ENCODE measurements around the gene RPL36. TPM values are rescaled to one million over a fixed set of nuclear protein-coding genes. Genes with fewer than 3 reads are reported as not detected.

Gene RPL36
- total and polyA plus RNA-seq, 4 donors: 162 to 1,048 (median 686) TPM

- Histone ChIP-seq H3K4me3 (ENCODE audit: low read depth, low read length) (no peak overlapping the region), H3K27me3 (ENCODE audit: control insufficient read depth, insufficient read depth, low read length) (no peaks in the 10 kb centered on the region), H3K36me3 (ENCODE audit: control insufficient read depth, insufficient read depth, low read length) (peaks cover 77% of the 10 kb centered on the region), H3K9me3 (ENCODE audit: control insufficient read depth, insufficient read depth, low read length) (no peaks in the 10 kb centered on the region), H3K4me1 (ENCODE audit: control insufficient read depth, insufficient read depth, low read length) (no peaks in the 10 kb centered on the region), H3K27ac (ENCODE audit: low read depth, low read length) (no peak overlapping the region)
- WGBS (ENCODE audit: insufficient coverage): 83% methylated on average over 8 of the region's 10 CpGs
- DNase-seq (ENCODE audit: low read depth in 4 of 6, low spot score in 6 of 6): no peak
Observed at GRCh38 chr19:5652261-5652660, 37.8 kb upstream of the RPL36 start.

DNA sequence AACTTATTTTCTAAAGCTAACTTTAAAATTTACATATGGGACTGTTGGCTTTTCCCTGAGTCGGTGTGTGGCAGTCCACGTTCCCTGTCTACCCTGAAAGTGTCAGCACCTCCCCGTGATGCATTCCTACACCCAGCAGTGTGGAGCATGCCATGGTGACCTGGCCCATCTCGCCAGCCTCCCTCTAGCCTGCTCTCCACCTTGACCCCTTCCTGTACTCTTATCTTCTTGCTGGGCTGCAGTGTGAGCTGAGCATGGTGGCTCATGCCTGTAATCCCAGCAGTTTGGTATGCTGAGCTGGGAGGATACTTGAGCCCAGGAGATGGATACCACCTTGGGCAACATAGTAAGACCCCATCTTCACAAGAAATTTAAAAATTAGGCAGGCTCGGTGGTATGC is 35.2 kb upstream of the RPL36 start:
- Histone ChIP-seq H3K4me3 (ENCODE audit: low read depth, low read length) (no peak overlapping the region), H3K36me3 (ENCODE audit: control insufficient read depth, insufficient read depth, low read length) (peaks cover 95% of the 10 kb centered on the region), H3K27me3 (ENCODE audit: control insufficient read depth, insufficient read depth, low read length) (no peaks in the 10 kb centered on the region), H3K27ac (ENCODE audit: low read depth, low read length) (no peak overlapping the region), H3K4me1 (ENCODE audit: control insufficient read depth, insufficient read depth, low read length) (no peaks in the 10 kb centered on the region), H3K9me3 (ENCODE audit: control insufficient read depth, insufficient read depth, low read length) (no peaks in the 10 kb centered on the region)
- no peak for DNase-seq (ENCODE audit: low read depth in 4 of 6, low spot score in 6 of 6)
- 95% methylated on average over 3 of the region's 5 CpGs for WGBS (ENCODE audit: insufficient coverage)

- H3K27me3 ChIP-seq (ENCODE audit: control insufficient read depth, insufficient read depth, low read length): no peaks in the 10 kb centered on the region
- no peak overlapping the region for H3K4me3 ChIP-seq (ENCODE audit: low read depth, low read length)
- no peak overlapping the region for H3K27ac ChIP-seq (ENCODE audit: low read depth, low read length)
- H3K36me3 ChIP-seq (ENCODE audit: control insufficient read depth, insufficient read depth, low read length): peaks cover 95% of the 10 kb centered on the region
- WGBS (ENCODE audit: insufficient coverage): 100% methylated on average over 1 of the region's 5 CpGs
- H3K4me1 ChIP-seq (ENCODE audit: control insufficient read depth, insufficient read depth, low read length): no peaks in the 10 kb centered on the region
- no peaks in the 10 kb centered on the region for H3K9me3 ChIP-seq (ENCODE audit: control insufficient read depth, insufficient read depth, low read length)
- no peak for DNase-seq (ENCODE audit: low read depth in 4 of 6, low spot score in 6 of 6)
Observed at GRCh38 chr19:5655412-5655811, 34.7 kb upstream of the RPL36 start.

- Histone ChIP-seq H3K9me3 (ENCODE audit: control insufficient read depth, insufficient read depth, low read length) (no peaks in the 10 kb centered on the region), H3K27me3 (ENCODE audit: control insufficient read depth, insufficient read depth, low read length) (no peaks in the 10 kb centered on the region), H3K4me3 (ENCODE audit: low read depth, low read length) (no peak overlapping the region), H3K4me1 (ENCODE audit: control insufficient read depth, insufficient read depth, low read length) (no peaks in the 10 kb centered on the region), H3K27ac (ENCODE audit: low read depth, low read length) (no peak overlapping the region), H3K36me3 (ENCODE audit: control insufficient read depth, insufficient read depth, low read length) (peaks cover 98% of the 10 kb centered on the region)
- 98% methylated on average over 42 of the region's 42 CpGs for WGBS (ENCODE audit: insufficient coverage)
- no peak for DNase-seq (ENCODE audit: low read depth in 4 of 6, low spot score in 6 of 6)
Observed at GRCh38 chr19:5661483-5661882, 28.6 kb upstream of the RPL36 start.

DNA sequence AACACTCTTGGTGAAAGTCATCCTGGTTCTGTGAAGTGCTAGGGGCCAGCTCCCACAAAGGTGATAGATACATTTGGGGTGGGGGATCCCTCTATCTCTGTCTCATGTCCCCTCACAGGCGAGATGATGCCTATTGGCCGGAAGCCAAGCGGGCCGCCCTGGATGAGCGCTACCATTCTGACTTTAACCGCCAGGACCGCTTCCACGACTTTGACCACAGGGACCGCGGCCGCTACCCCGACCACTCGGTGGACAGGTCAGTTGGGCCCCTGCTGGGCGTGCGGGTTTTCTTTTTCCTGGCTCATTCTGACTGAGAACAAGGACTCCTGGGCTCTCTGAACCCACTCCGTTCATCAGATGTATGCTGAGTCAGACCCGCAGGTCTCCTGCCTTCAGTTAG is 26.2 kb upstream of the RPL36 start:
- H3K27me3 ChIP-seq (ENCODE audit: control insufficient read depth, insufficient read depth, low read length): no peaks in the 10 kb centered on the region
- H3K36me3 ChIP-seq (ENCODE audit: control insufficient read depth, insufficient read depth, low read length): peaks cover 98% of the 10 kb centered on the region
- no peak overlapping the region for H3K27ac ChIP-seq (ENCODE audit: low read depth, low read length)
- H3K4me3 ChIP-seq (ENCODE audit: low read depth, low read length): no peak overlapping the region
- no peaks in the 10 kb centered on the region for H3K9me3 ChIP-seq (ENCODE audit: control insufficient read depth, insufficient read depth, low read length)
- H3K4me1 ChIP-seq (ENCODE audit: control insufficient read depth, insufficient read depth, low read length): no peaks in the 10 kb centered on the region
- DNase-seq (ENCODE audit: low read depth in 4 of 6, low spot score in 6 of 6): no peak
- WGBS (ENCODE audit: insufficient coverage): 92% methylated on average over 17 of the region's 17 CpGs

DNA sequence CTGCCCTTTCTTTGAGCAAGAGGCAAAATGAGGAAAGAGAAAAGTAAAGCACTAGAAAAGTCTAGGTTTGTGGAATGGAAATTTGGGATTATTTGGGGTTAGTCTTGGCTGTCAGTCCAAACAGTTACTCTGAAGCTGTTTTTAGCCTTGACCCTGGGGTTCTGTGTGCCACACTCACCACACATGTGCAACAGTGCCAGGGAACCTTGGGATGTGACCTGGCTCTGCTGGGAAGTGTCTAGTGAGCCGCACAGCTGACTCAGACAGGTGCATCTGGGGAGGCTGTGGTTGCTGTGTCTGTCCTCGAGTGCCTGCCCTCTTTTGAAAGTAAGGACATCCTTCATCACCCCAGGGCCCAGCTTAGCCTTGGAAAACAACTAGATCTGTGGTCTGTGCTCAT is 25.6 kb upstream of the RPL36 start:
- Histone ChIP-seq H3K9me3 (ENCODE audit: control insufficient read depth, insufficient read depth, low read length) (no peaks in the 10 kb centered on the region), H3K4me3 (ENCODE audit: low read depth, low read length) (no peak overlapping the region), H3K27me3 (ENCODE audit: control insufficient read depth, insufficient read depth, low read length) (no peaks in the 10 kb centered on the region), H3K27ac (ENCODE audit: low read depth, low read length) (no peak overlapping the region), H3K36me3 (ENCODE audit: control insufficient read depth, insufficient read depth, low read length) (peaks cover 98% of the 10 kb centered on the region), H3K4me1 (ENCODE audit: control insufficient read depth, insufficient read depth, low read length) (no peaks in the 10 kb centered on the region)
- 93% methylated on average over 2 of the region's 2 CpGs for WGBS (ENCODE audit: insufficient coverage)
- no peak for DNase-seq (ENCODE audit: low read depth in 4 of 6, low spot score in 6 of 6)

- peaks cover 94% of the 10 kb centered on the region for H3K36me3 ChIP-seq (ENCODE audit: control insufficient read depth, insufficient read depth, low read length)
- no peak overlapping the region for H3K4me3 ChIP-seq (ENCODE audit: low read depth, low read length)
- DNase-seq (ENCODE audit: low read depth in 4 of 6, low spot score in 6 of 6): no peak
- H3K9me3 ChIP-seq (ENCODE audit: control insufficient read depth, insufficient read depth, low read length): no peaks in the 10 kb centered on the region
- H3K27me3 ChIP-seq (ENCODE audit: control insufficient read depth, insufficient read depth, low read length): no peaks in the 10 kb centered on the region
- H3K27ac ChIP-seq (ENCODE audit: low read depth, low read length): no peak overlapping the region
- 89% methylated on average over 9 of the region's 10 CpGs for WGBS (ENCODE audit: insufficient coverage)
- H3K4me1 ChIP-seq (ENCODE audit: control insufficient read depth, insufficient read depth, low read length): no peaks in the 10 kb centered on the region
Observed at GRCh38 chr19:5665781-5666513, 24.1 kb upstream of the RPL36 start.

DNA sequence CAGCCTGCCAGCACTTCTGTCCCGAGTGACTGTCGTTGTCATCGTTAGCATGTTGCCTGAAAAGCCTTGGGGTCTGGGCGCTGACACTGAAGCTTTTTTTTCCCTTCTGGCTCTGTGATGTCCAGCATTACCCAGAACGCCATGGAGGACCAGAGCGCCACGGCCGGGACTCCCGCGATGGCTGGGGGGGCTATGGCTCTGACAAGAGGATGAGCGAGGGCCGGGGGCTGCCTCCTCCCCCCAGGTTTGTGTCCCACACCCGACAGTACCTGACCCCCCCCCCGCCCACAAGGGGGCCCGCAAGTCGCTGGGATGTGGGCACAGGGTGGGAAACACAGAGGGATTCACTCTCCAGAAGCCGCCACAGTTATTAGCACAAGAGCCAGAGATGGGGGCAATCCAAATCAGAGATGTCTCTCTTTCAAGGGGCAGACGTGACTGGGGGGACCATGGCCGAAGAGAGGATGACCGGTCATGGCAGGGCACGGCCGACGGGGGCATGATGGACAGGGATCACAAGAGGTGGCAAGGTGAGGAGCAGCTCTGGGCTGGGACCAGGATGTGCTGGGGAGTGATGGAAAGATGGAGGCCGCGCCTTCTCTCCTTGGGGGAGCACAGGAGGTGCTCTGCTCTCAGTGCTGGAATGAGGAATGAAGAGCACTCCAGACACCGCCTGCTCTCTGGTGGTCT is 23.0 kb upstream of the RPL36 start:
- Histone ChIP-seq H3K4me3 (ENCODE audit: low read depth, low read length) (no peak overlapping the region), H3K27ac (ENCODE audit: low read depth, low read length) (no peak overlapping the region), H3K4me1 (ENCODE audit: control insufficient read depth, insufficient read depth, low read length) (no peaks in the 10 kb centered on the region), H3K9me3 (ENCODE audit: control insufficient read depth, insufficient read depth, low read length) (no peaks in the 10 kb centered on the region), H3K27me3 (ENCODE audit: control insufficient read depth, insufficient read depth, low read length) (no peaks in the 10 kb centered on the region), H3K36me3 (ENCODE audit: control insufficient read depth, insufficient read depth, low read length) (peaks cover 93% of the 10 kb centered on the region)
- no peak for DNase-seq (ENCODE audit: low read depth in 4 of 6, low spot score in 6 of 6)
- 93% methylated on average over 19 of the region's 26 CpGs for WGBS (ENCODE audit: insufficient coverage)

- Histone ChIP-seq H3K4me1 (ENCODE audit: control insufficient read depth, insufficient read depth, low read length) (no peaks in the 10 kb centered on the region), H3K27ac (ENCODE audit: low read depth, low read length) (no peak overlapping the region), H3K9me3 (ENCODE audit: control insufficient read depth, insufficient read depth, low read length) (no peaks in the 10 kb centered on the region), H3K36me3 (ENCODE audit: control insufficient read depth, insufficient read depth, low read length) (peaks cover 87% of the 10 kb centered on the region), H3K4me3 (ENCODE audit: low read depth, low read length) (no peak overlapping the region), H3K27me3 (ENCODE audit: control insufficient read depth, insufficient read depth, low read length) (no peaks in the 10 kb centered on the region)
- DNase-seq (ENCODE audit: low read depth in 4 of 6, low spot score in 6 of 6): no peak
- 79% methylated on average over 15 of the region's 22 CpGs for WGBS (ENCODE audit: insufficient coverage)
Observed at GRCh38 chr19:5667751-5668271, 22.3 kb upstream of the RPL36 start.

GRCh38 chr19:5669212-5669611 is 20.9 kb upstream of the RPL36 start:
- no peaks in the 10 kb centered on the region for H3K27me3 ChIP-seq (ENCODE audit: control insufficient read depth, insufficient read depth, low read length)
- no peaks in the 10 kb centered on the region for H3K9me3 ChIP-seq (ENCODE audit: control insufficient read depth, insufficient read depth, low read length)
- H3K4me3 ChIP-seq (ENCODE audit: low read depth, low read length): no peak overlapping the region
- WGBS (ENCODE audit: insufficient coverage): 98% methylated on average over 10 of the region's 11 CpGs
- H3K36me3 ChIP-seq (ENCODE audit: control insufficient read depth, insufficient read depth, low read length): peaks cover 83% of the 10 kb centered on the region
- no peak for DNase-seq (ENCODE audit: low read depth in 4 of 6, low spot score in 6 of 6)
- no peak overlapping the region for H3K27ac ChIP-seq (ENCODE audit: low read depth, low read length)
- H3K4me1 ChIP-seq (ENCODE audit: control insufficient read depth, insufficient read depth, low read length): no peaks in the 10 kb centered on the region
